Measurements from ENCODE around the gene PLIN3.
"Not testable (repeated sequence)": the region's sequence is repeated elsewhere in the genome, so short reads cannot be mapped to it uniquely, and the experiment has no call there.

Gene PLIN3

GRCh38 chr19:4861147-4861546 is 6.3 kb downstream of the PLIN3 start:
- Histone ChIP-seq H3K9ac (ENCODE audit: low read length) (no peak overlapping the region), H3K27me3 (ENCODE audit: low read depth, low read length) (no peaks in the 10 kb centered on the region), H3K4me3 (ENCODE audit: low read length) (no peak overlapping the region), H3K27ac (ENCODE audit: low read length) (no peak overlapping the region), H4K20me1 (ENCODE audit: insufficient read depth, low read length) (no peaks in the 10 kb centered on the region), H2AFZ (ENCODE audit: low read depth, low read length) (no peak overlapping the region), H3K9me3 (ENCODE audit: insufficient read depth, low read length) (no peaks in the 10 kb centered on the region), H3K4me2 (ENCODE audit: low read length) (no peak overlapping the region), H3K4me1 (ENCODE audit: low read length) (no peaks in the 10 kb centered on the region), H3K79me2 (ENCODE audit: low read length) (no peaks in the 10 kb centered on the region), H3K36me3 (replicated peaks; ENCODE audit: low read depth, low read length) (peaks cover 14% of the 10 kb centered on the region)
- no peak for TF ChIP-seq EZH2phosphoT487 (IDR thresholded peaks at IDR 0.05; ENCODE audit: low read depth)
- no peak for TF ChIP-seq CTCF (IDR thresholded peaks at IDR 0.05; ENCODE audit: low read depth, low read length)

- Histone ChIP-seq H3K27ac (ENCODE audit: low read length) (no peak overlapping the region), H4K20me1 (ENCODE audit: insufficient read depth, low read length) (no peaks in the 10 kb centered on the region), H3K9me3 (ENCODE audit: insufficient read depth, low read length) (no peaks in the 10 kb centered on the region), H3K4me1 (ENCODE audit: low read length) (no peaks in the 10 kb centered on the region), H3K27me3 (ENCODE audit: low read depth, low read length) (no peaks in the 10 kb centered on the region), H3K36me3 (replicated peaks; ENCODE audit: low read depth, low read length) (peaks cover 21% of the 10 kb centered on the region), H2AFZ (ENCODE audit: low read depth, low read length) (no peak overlapping the region), H3K79me2 (ENCODE audit: low read length) (no peaks in the 10 kb centered on the region), H3K4me3 (ENCODE audit: low read length) (no peak overlapping the region), H3K4me2 (ENCODE audit: low read length) (no peak overlapping the region), H3K9ac (ENCODE audit: low read length) (no peak overlapping the region)
- TF ChIP-seq CTCF (IDR thresholded peaks at IDR 0.05; ENCODE audit: low read depth, low read length): no peak
- TF ChIP-seq EZH2phosphoT487 (IDR thresholded peaks at IDR 0.05; ENCODE audit: low read depth): no peak
Observed at GRCh38 chr19:4859697-4860096, 7.8 kb downstream of the PLIN3 start.

- H3K9me3 ChIP-seq (ENCODE audit: insufficient read depth, low read length); H3K4me1 ChIP-seq (ENCODE audit: low read length); H3K27me3 ChIP-seq (ENCODE audit: low read depth, low read length); H3K9ac ChIP-seq (ENCODE audit: low read length); H3K79me2 ChIP-seq (ENCODE audit: low read length); H3K27ac ChIP-seq (ENCODE audit: low read length); H2AFZ ChIP-seq (ENCODE audit: low read depth, low read length); H3K4me2 ChIP-seq (ENCODE audit: low read length); H4K20me1 ChIP-seq (ENCODE audit: insufficient read depth, low read length); H3K4me3 ChIP-seq (ENCODE audit: low read length): not testable (repeated sequence)
- peaks cover 23% of the 10 kb centered on the region for H3K36me3 ChIP-seq (replicated peaks; ENCODE audit: low read depth, low read length)
Observed at GRCh38 chr19:4856468-4856867, 11.0 kb downstream of the PLIN3 start.

- H4K20me1 ChIP-seq (ENCODE audit: insufficient read depth, low read length); H2AFZ ChIP-seq (ENCODE audit: low read depth, low read length); H3K27me3 ChIP-seq (ENCODE audit: low read depth, low read length); H3K4me2 ChIP-seq (ENCODE audit: low read length); H3K27ac ChIP-seq (ENCODE audit: low read length); H3K9ac ChIP-seq (ENCODE audit: low read length); H3K4me3 ChIP-seq (ENCODE audit: low read length); H3K79me2 ChIP-seq (ENCODE audit: low read length); H3K9me3 ChIP-seq (ENCODE audit: insufficient read depth, low read length): not testable (repeated sequence)
- H3K4me1 ChIP-seq (ENCODE audit: low read length): peaks cover 24% of the 10 kb centered on the region
- H3K36me3 ChIP-seq (replicated peaks; ENCODE audit: low read depth, low read length): peaks cover 14% of the 10 kb centered on the region
Observed at GRCh38 chr19:4853506-4853905, 14.0 kb downstream of the PLIN3 start.

GRCh38 chr19:4852484-4852883 is 15.0 kb downstream of the PLIN3 start:
- H3K4me2 ChIP-seq (ENCODE audit: low read length): no peak overlapping the region
- H3K9ac ChIP-seq (ENCODE audit: low read length): no peak overlapping the region
- H3K79me2 ChIP-seq (ENCODE audit: low read length): no peaks in the 10 kb centered on the region
- no peak overlapping the region for H2AFZ ChIP-seq (ENCODE audit: low read depth, low read length)
- H3K36me3 ChIP-seq (replicated peaks; ENCODE audit: low read depth, low read length): peaks cover 17% of the 10 kb centered on the region
- no peak overlapping the region for H3K27ac ChIP-seq (ENCODE audit: low read length)
- H3K9me3 ChIP-seq (ENCODE audit: insufficient read depth, low read length): no peaks in the 10 kb centered on the region
- H3K4me1 ChIP-seq (ENCODE audit: low read length): peaks cover 24% of the 10 kb centered on the region
- TF ChIP-seq CTCF (IDR thresholded peaks at IDR 0.05; ENCODE audit: low read depth, low read length) (no peak), EZH2phosphoT487 (IDR thresholded peaks at IDR 0.05; ENCODE audit: low read depth) (no peak)
- no peaks in the 10 kb centered on the region for H3K27me3 ChIP-seq (ENCODE audit: low read depth, low read length)
- no peak overlapping the region for H3K4me3 ChIP-seq (ENCODE audit: low read length)
- no peaks in the 10 kb centered on the region for H4K20me1 ChIP-seq (ENCODE audit: insufficient read depth, low read length)

Data from OCI-LY3 (cell line).